Measurements from ENCODE around the gene PDE3B. TPM values are rescaled to one million over a fixed set of nuclear protein-coding genes. Genes with fewer than 3 reads are reported as not detected.

PDE3B gene
- total RNA-seq, 1 donor = 0.36 TPM

DNA sequence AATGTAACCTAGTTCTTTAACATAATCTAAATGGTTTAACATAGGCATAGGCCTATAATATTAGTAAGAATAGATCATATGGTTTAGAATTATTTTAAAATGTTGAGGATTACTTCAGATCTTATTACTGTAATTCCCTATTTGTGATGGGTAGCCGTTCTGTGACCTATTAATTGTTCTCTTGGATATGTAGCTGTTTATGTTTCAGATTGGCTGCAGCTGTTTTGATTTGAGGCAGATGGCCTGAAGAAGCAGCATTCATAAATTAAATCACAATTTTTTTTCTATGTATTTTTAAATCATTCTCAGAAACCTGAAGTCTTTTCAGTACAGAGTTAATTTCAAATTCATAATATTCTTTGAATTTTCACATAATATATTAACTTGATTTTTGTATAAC lies 104.5 kb downstream of the PDE3B start:
- Histone ChIP-seq H2AFZ (ENCODE audit: low read length) (no peak overlapping the region), H3K79me2 (ENCODE audit: insufficient read depth, low read length) (no peaks in the 10 kb centered on the region), H3K27ac (ENCODE audit: low read depth, low read length) (no peak overlapping the region), H3K4me2 (ENCODE audit: insufficient read depth, low read length) (no peak overlapping the region), H3K36me3 (ENCODE audit: insufficient read depth, low read length) (no peaks in the 10 kb centered on the region), H4K20me1 (ENCODE audit: insufficient read depth, low read length) (no peaks in the 10 kb centered on the region), H3K9me3 (ENCODE audit: low read depth, low read length) (no peaks in the 10 kb centered on the region), H3K4me1 (ENCODE audit: insufficient read depth, low read length) (no peaks in the 10 kb centered on the region), H3K27me3 (ENCODE audit: insufficient read depth, low read length) (no peaks in the 10 kb centered on the region), H3K4me3 (ENCODE audit: insufficient read depth, low read length) (no peak overlapping the region)
- DNase-seq (ENCODE audit: insufficient read length, low spot score, missing footprints) = no peak
- TF ChIP-seq, protein P1, sequence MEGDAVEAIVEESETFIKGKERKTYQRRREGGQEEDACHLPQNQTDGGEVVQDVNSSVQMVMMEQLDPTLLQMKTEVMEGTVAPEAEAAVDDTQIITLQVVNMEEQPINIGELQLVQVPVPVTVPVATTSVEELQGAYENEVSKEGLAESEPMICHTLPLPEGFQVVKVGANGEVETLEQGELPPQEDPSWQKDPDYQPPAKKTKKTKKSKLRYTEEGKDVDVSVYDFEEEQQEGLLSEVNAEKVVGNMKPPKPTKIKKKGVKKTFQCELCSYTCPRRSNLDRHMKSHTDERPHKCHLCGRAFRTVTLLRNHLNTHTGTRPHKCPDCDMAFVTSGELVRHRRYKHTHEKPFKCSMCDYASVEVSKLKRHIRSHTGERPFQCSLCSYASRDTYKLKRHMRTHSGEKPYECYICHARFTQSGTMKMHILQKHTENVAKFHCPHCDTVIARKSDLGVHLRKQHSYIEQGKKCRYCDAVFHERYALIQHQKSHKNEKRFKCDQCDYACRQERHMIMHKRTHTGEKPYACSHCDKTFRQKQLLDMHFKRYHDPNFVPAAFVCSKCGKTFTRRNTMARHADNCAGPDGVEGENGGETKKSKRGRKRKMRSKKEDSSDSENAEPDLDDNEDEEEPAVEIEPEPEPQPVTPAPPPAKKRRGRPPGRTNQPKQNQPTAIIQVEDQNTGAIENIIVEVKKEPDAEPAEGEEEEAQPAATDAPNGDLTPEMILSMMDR (IDR thresholded peaks at IDR 0.05; ENCODE audit: extremely low read depth, low read depth, low read length) = no peak

DNA sequence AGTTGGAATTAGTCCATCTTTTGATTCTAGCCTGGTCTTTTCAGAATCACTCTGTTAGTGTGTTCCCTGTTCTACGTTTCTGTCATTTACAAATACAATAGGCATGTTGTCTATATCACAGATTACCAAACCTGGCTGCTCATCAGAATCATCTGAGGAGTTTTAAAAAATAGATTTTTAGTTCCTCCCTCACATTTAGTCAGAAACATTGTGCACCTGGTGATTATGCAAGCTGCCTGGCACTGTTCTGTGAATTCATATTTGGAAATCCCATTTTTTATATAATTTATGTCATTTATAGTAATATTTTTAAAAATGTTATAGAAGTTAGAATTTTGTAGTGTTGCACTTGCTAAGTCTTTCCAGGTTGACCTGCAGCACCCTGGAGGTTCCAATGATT lies 107.3 kb downstream of the PDE3B start:
- no peaks in the 10 kb centered on the region for H3K79me2 ChIP-seq (ENCODE audit: insufficient read depth, low read length)
- H3K27me3 ChIP-seq (ENCODE audit: insufficient read depth, low read length) = no peaks in the 10 kb centered on the region
- H3K27ac ChIP-seq (ENCODE audit: low read depth, low read length) = no peak overlapping the region
- no peaks in the 10 kb centered on the region for H3K36me3 ChIP-seq (ENCODE audit: insufficient read depth, low read length)
- TF ChIP-seq, protein P1 (IDR thresholded peaks at IDR 0.05; ENCODE audit: extremely low read depth, low read depth, low read length) = no peak
- H3K4me1 ChIP-seq (ENCODE audit: insufficient read depth, low read length) = no peaks in the 10 kb centered on the region
- no peaks in the 10 kb centered on the region for H3K9me3 ChIP-seq (ENCODE audit: low read depth, low read length)
- no peak overlapping the region for H2AFZ ChIP-seq (ENCODE audit: low read length)
- no peaks in the 10 kb centered on the region for H4K20me1 ChIP-seq (ENCODE audit: insufficient read depth, low read length)
- no peak for DNase-seq (ENCODE audit: insufficient read length, low spot score, missing footprints)
- H3K4me3 ChIP-seq (ENCODE audit: insufficient read depth, low read length) = no peak overlapping the region
- no peak overlapping the region for H3K4me2 ChIP-seq (ENCODE audit: insufficient read depth, low read length)

DNA sequence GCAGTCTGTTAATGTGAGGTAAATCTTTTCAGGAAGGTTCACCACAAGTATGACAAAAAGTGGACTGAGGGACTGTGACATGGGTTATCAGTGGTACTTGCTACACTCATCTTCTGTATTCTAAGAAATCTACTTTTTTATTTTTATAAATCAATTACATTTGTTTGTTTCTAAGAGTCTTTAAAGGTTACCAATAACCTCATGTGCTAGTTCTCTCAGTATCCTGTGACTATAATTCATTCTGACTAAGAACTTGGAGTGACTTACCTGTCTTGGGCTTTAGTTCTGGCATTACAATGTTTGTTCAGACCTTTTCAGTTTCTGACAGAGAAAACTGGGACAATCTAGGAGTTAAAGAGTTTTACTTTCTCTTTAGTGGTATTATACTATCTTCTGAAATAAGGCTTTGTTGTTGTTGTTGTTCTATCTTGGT lies 108.4 kb downstream of the PDE3B start:
- Histone ChIP-seq H3K9me3 (ENCODE audit: low read depth, low read length) (no peaks in the 10 kb centered on the region), H2AFZ (ENCODE audit: low read length) (no peak overlapping the region), H3K36me3 (ENCODE audit: insufficient read depth, low read length) (no peaks in the 10 kb centered on the region), H3K79me2 (ENCODE audit: insufficient read depth, low read length) (no peaks in the 10 kb centered on the region), H3K4me2 (ENCODE audit: insufficient read depth, low read length) (no peak overlapping the region), H3K4me1 (ENCODE audit: insufficient read depth, low read length) (no peaks in the 10 kb centered on the region), H3K4me3 (ENCODE audit: insufficient read depth, low read length) (no peak overlapping the region), H3K27ac (ENCODE audit: low read depth, low read length) (no peak overlapping the region), H3K27me3 (ENCODE audit: insufficient read depth, low read length) (no peaks in the 10 kb centered on the region), H4K20me1 (ENCODE audit: insufficient read depth, low read length) (no peaks in the 10 kb centered on the region)
- TF ChIP-seq, protein P1 (IDR thresholded peaks at IDR 0.05; ENCODE audit: extremely low read depth, low read depth, low read length) = no peak
- no peak for DNase-seq (ENCODE audit: insufficient read length, low spot score, missing footprints)

DNA sequence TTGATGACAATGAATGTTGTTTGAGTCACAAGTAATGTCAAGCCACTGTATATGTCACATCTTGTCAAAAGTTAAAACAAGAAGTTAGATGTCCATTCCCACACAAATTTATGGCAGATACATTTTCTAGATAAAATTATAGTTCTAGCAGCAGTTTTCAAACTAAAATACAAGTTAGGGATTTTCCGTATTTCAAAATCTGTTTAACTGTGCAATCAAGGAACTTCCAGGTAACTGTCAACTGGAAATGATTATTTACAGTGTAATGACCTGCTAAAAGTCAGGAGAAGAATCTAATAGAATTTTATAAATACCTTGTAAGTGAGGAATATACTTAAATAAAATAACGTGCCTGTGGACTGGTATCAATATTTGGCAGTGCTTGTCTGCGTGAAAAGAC lies 111.5 kb downstream of the PDE3B start:
- Histone ChIP-seq H3K4me3 (ENCODE audit: insufficient read depth, low read length) (no peak overlapping the region), H3K4me1 (ENCODE audit: insufficient read depth, low read length) (no peaks in the 10 kb centered on the region), H3K9me3 (ENCODE audit: low read depth, low read length) (no peaks in the 10 kb centered on the region), H4K20me1 (ENCODE audit: insufficient read depth, low read length) (no peaks in the 10 kb centered on the region), H3K27ac (ENCODE audit: low read depth, low read length) (no peak overlapping the region), H2AFZ (ENCODE audit: low read length) (no peak overlapping the region), H3K36me3 (ENCODE audit: insufficient read depth, low read length) (no peaks in the 10 kb centered on the region), H3K4me2 (ENCODE audit: insufficient read depth, low read length) (no peak overlapping the region), H3K27me3 (ENCODE audit: insufficient read depth, low read length) (no peaks in the 10 kb centered on the region), H3K79me2 (ENCODE audit: insufficient read depth, low read length) (no peaks in the 10 kb centered on the region)
- no peak for DNase-seq (ENCODE audit: insufficient read length, low spot score, missing footprints)
- TF ChIP-seq, protein P1 (IDR thresholded peaks at IDR 0.05; ENCODE audit: extremely low read depth, low read depth, low read length) = no peak

All from osteoblast (primary cell).